H1 (cell line): ENCODE measurements around the gene DELE1.

ENCODE experiments used
- ATF2 ChIP-seq: IDR thresholded peaks from 2 replicates; pipeline ENCODE4 v1.6.1; 2012; ENCODE audit warnings: low read length, inconsistent platforms
- CHD7 ChIP-seq: fragments of 300-600 bp; sonication (generic); IDR thresholded peaks from 2 replicates; pipeline ENCODE4 v1.7.1; 2012; ENCODE audit warnings: low read length, moderate library complexity, mild to moderate bottlenecking, inconsistent platforms; ENCODE audit not compliant: insufficient replicate concordance
- EGR1 ChIP-seq: IDR thresholded peaks from 2 replicates; pipeline ENCODE4 v1.6.1; 2011; ENCODE audit warnings: low read depth, low read length, borderline replicate concordance
- EP300 ChIP-seq, 2 experiments: IDR thresholded peaks; 1 replicate in 1 of 2; 2 replicates in 1 of 2; pipeline ENCODE4 v1.6.1; 2011 to 2012; ENCODE audit warnings: low read depth in 2 of 2, low read length in 2 of 2, mild to moderate bottlenecking in 2 of 2, borderline replicate concordance in 1 of 2, inconsistent platforms in 1 of 2, moderate library complexity in 1 of 2
- KDM5A ChIP-seq: fragments of 200-600 bp; IDR thresholded peaks from 2 replicates; pipeline ENCODE4 v1.7.1; 2012; ENCODE audit warnings: mild to moderate bottlenecking, low read length, inconsistent platforms, mixed read lengths
- POLR2A ChIP-seq, 2 experiments: IDR thresholded peaks; 1 replicate in 1 of 2; 2 replicates in 1 of 2; pipeline ENCODE4 v1.6.1; 2011; ENCODE audit warnings: low read depth in 2 of 2, low read length in 2 of 2, mild to moderate bottlenecking in 2 of 2; ENCODE audit errors: control extremely low read depth in 1 of 2
- RAD21 ChIP-seq, 2 experiments: IDR thresholded peaks in 1 of 2; conservative IDR thresholded peaks in 1 of 2; 2 replicates each; pipeline ENCODE4 v1.6.1; 2011; ENCODE audit warnings: low read depth in 2 of 2, low read length in 2 of 2, improper control_type of control experiment in 1 of 2, inconsistent platforms in 1 of 2, mild to moderate bottlenecking in 1 of 2, moderate library complexity in 1 of 2
- SIN3A ChIP-seq, 2 experiments: IDR thresholded peaks in 1 of 2; conservative IDR thresholded peaks in 1 of 2; 2 replicates each; pipeline ENCODE4 v1.6.1; 2011 to 2012; ENCODE audit warnings: low read length in 2 of 2, improper control_type of control experiment in 1 of 2, low read depth in 1 of 2, mild to moderate bottlenecking in 1 of 2
- SP1 ChIP-seq: IDR thresholded peaks from 2 replicates; pipeline ENCODE4 v1.6.1; 2011; ENCODE audit warnings: low read depth, low read length
- TAF1 ChIP-seq: IDR thresholded peaks from 2 replicates; pipeline ENCODE4 v1.6.1; 2011; ENCODE audit warnings: mild to moderate bottlenecking, low read depth, low read length
- YY1 ChIP-seq: IDR thresholded peaks from 2 replicates; pipeline ENCODE4 v1.6.1; 2011; ENCODE audit warnings: low read depth, mild to moderate bottlenecking, low read length
- TF ChIP-seq, protein P1 (sequence below), 3 experiments: IDR thresholded peaks; 1 replicate in 2 of 3; 2 replicates in 1 of 3; pipeline versions ENCODE4 v1.5.1 to v1.6.1; 2011; ENCODE audit warnings: low read length in 3 of 3, mild to moderate bottlenecking in 3 of 3, inconsistent platforms in 2 of 3, low read depth in 1 of 3, moderate library complexity in 1 of 3; ENCODE audit not compliant: insufficient read depth in 1 of 3; ENCODE audit errors: control extremely low read depth in 1 of 3

DNA sequence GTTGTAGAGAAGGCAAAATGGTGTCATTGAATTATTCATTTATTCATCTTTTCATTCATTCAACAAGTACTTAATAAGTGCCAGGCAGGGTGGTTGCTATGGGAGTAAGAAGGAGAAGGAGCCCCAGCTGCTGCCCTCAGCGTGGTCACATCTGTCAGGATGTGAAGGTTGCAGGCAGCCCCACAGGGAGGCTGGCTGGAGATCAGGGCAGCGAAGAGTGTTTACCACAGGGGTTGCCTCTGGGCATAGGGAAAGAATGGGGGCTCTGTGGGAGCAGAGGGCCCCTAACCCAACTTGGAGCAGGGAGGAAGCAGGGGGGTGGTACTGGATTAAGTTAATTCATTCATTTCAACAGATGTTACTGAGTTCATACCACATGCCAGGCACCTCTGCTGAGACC, 28.3 kb downstream of the DELE1 start:
- TF ChIP-seq YY1 (no peak), RAD21 (IDR thresholded peaks at IDR 0.05 in 1 of 2, conservative IDR thresholded peaks at IDR 0.05 in 1 of 2; ENCODE audit: low read depth in 2 of 2, low read length in 2 of 2) (no peak), EGR1 (no peak), KDM5A (no peak), TAF1 (no peak), SIN3A (conservative IDR thresholded peaks at IDR 0.05 in 1 of 2, IDR thresholded peaks at IDR 0.05 in 1 of 2; ENCODE audit: low read depth in 1 of 2, low read length in 2 of 2) (no peak), ATF2 (no peak), CHD7 (no peak), POLR2A (IDR thresholded peaks at IDR 0.05; ENCODE audit: control extremely low read depth in 1 of 2, low read depth in 2 of 2, low read length in 2 of 2) (no peak), EP300 (IDR thresholded peaks at IDR 0.05; ENCODE audit: borderline replicate concordance in 1 of 2, low read depth in 2 of 2, low read length in 2 of 2) (no peak), SP1 (no peak)
- TF ChIP-seq, protein P1, sequence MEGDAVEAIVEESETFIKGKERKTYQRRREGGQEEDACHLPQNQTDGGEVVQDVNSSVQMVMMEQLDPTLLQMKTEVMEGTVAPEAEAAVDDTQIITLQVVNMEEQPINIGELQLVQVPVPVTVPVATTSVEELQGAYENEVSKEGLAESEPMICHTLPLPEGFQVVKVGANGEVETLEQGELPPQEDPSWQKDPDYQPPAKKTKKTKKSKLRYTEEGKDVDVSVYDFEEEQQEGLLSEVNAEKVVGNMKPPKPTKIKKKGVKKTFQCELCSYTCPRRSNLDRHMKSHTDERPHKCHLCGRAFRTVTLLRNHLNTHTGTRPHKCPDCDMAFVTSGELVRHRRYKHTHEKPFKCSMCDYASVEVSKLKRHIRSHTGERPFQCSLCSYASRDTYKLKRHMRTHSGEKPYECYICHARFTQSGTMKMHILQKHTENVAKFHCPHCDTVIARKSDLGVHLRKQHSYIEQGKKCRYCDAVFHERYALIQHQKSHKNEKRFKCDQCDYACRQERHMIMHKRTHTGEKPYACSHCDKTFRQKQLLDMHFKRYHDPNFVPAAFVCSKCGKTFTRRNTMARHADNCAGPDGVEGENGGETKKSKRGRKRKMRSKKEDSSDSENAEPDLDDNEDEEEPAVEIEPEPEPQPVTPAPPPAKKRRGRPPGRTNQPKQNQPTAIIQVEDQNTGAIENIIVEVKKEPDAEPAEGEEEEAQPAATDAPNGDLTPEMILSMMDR (IDR thresholded peaks at IDR 0.05; ENCODE audit: control extremely low read depth in 1 of 3, insufficient read depth in 1 of 3, low read depth in 1 of 3, low read length in 3 of 3), result no peak
